ENCODE results near the gene ALLC.
A peak's percentile ranks its signal among the peaks of the same experiment; 100 is the strongest.

The ALLC gene

GRCh38 chr2:3726511-3726910, 68.5 kb downstream of the ALLC start:
- TF ChIP-seq, protein P1, sequence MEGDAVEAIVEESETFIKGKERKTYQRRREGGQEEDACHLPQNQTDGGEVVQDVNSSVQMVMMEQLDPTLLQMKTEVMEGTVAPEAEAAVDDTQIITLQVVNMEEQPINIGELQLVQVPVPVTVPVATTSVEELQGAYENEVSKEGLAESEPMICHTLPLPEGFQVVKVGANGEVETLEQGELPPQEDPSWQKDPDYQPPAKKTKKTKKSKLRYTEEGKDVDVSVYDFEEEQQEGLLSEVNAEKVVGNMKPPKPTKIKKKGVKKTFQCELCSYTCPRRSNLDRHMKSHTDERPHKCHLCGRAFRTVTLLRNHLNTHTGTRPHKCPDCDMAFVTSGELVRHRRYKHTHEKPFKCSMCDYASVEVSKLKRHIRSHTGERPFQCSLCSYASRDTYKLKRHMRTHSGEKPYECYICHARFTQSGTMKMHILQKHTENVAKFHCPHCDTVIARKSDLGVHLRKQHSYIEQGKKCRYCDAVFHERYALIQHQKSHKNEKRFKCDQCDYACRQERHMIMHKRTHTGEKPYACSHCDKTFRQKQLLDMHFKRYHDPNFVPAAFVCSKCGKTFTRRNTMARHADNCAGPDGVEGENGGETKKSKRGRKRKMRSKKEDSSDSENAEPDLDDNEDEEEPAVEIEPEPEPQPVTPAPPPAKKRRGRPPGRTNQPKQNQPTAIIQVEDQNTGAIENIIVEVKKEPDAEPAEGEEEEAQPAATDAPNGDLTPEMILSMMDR (conservative IDR thresholded peaks at IDR 0.05) = no peak
- TF ChIP-seq ZFX (IDR thresholded peaks at IDR 0.05) = no peak
- no peak overlapping the region for H3K27ac ChIP-seq

DNA sequence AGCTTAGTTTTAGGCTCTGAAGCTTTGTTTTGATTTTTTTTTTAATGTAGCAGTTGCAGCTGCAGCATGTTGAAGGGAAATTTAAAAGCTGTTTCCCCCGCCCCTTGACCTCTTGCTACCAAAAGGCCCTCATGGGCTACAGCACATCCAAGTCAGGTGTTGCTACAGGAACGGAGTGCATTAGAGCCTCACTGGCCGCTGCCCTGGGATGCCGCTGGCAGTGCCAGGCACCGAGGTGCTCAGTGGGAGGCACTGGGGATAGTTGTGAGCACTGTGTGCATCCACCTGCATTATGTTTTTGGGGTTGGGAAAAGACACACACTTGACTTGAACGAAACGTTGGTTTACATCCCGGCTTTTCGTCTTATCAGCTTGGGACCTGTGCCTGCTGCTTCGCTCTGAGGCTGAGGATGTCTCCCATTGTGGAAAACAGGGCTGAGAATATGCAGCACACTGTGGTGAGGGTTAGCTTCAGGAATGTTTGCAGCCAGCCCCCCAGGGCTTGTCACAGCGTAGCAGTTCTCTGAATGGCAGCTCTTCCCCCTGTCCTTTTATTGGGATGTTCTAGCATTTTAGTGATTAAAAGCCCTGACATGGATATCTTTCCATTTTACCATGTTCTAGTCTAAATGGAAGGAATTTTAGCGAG, 69.5 kb downstream of the ALLC start:
- H3K27ac ChIP-seq = no peak overlapping the region
- no peak for TF ChIP-seq ZFX (IDR thresholded peaks at IDR 0.05)
- TF ChIP-seq, protein P1 (conservative IDR thresholded peaks at IDR 0.05) = no peak

DNA sequence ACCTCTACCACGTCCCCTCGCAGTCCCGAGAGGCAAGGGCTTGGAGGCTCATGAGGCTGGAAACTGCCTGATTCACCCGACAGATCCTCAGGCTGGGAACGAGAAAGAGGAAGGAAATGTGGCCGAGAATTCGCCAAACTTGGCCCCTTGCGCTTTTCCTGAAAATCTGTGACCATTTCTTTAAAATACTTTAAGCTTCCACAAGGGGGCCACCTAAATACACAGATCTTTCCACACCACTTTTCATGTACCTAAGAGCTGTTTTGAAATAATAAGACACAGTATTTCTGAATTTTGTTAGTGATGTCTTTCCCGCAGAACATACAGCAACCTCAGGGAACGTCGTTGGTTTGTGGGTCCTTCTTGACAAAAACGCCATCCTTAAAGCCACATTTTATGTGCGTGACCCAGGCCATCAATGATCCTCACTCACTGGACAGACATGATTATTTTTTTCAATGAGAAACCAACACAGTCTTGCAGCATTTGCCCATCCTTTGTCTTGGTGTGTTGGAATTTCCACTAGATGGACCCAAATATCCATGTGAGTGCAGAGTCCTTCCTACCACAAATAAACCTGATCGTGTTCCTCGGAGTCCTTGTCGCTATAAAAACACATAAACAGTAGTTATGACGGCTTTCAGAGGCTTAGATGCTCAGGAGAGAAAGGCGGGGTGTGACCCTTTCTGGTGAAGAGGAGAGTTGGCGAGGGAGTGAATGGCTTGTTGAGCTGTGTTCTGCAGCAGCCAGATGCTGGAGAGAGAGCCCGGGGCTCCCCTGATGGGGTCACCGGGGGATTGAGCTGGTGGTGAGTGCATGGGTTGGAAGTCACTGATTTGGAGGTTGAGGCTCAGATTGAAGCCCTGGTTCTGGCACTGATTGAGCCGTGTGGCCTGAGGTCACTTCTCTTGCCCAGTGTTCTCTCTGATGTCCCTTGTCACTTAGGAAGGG, 70.4 kb downstream of the ALLC start:
- no peak overlapping the region for H3K27ac ChIP-seq
- no peak for TF ChIP-seq ZFX (IDR thresholded peaks at IDR 0.05)
- TF ChIP-seq, protein P1 (conservative IDR thresholded peaks at IDR 0.05) = peak; percentile 69

- no peak overlapping the region for H3K27ac ChIP-seq
- no peak for TF ChIP-seq ZFX (IDR thresholded peaks at IDR 0.05)
- TF ChIP-seq, protein P1 (conservative IDR thresholded peaks at IDR 0.05) = no peak
Observed at GRCh38 chr2:3729055-3729448, 71.1 kb downstream of the ALLC start.

DNA sequence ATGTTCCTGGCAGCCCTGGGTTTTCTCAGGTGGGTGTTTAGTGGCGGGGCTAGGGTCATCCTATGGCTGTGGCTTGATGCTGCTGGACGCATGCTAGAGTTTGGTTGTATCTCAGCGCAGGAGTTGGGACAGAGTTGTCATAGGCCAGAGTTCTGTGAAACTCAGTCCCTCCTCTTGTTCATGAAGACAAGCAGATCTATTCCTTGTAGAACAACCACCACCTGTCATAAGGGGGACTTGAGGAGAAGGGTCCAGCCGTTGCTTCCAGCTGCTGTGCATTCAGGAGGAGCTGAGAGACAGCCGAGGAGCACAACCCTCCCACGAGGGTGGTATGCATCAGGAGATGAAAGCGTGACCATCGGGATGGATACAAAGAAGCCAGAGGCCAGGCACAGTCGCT, 71.8 kb downstream of the ALLC start:
- no peak overlapping the region for H3K27ac ChIP-seq
- no peak for TF ChIP-seq ZFX (IDR thresholded peaks at IDR 0.05)
- TF ChIP-seq, protein P1 (conservative IDR thresholded peaks at IDR 0.05) = no peak

- H3K27ac ChIP-seq = no peak overlapping the region
- TF ChIP-seq, protein P1 (conservative IDR thresholded peaks at IDR 0.05) = no peak
- TF ChIP-seq ZFX (IDR thresholded peaks at IDR 0.05) = no peak
Observed at GRCh38 chr2:3730646-3731045, 72.6 kb downstream of the ALLC start.

DNA sequence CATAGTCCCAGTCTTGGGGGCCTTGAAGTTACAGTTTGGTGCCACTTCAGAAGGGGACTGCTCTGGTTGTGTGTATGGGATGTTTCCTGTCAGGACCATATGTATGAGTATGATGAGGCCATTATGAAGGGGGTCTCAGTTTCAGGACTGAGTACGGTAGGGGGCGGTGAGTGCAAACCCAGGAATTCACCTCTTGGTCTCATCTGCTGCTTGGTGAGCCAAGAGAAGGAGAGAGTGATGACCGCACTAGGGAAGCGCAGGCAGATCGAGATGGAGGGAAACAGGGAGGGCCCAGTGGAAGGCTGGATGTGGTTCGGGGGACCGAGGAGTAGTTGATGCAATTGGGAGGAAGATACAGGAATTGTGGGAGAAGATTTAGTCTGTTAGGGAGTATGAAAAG, 73.8 kb downstream of the ALLC start:
- TF ChIP-seq ZFX (IDR thresholded peaks at IDR 0.05) = no peak
- TF ChIP-seq, protein P1 (conservative IDR thresholded peaks at IDR 0.05) = no peak
- H3K27ac ChIP-seq = no peak overlapping the region

Data from C4-2B (cell line).